Measurements from ENCODE around the gene GJB5.

DNA sequence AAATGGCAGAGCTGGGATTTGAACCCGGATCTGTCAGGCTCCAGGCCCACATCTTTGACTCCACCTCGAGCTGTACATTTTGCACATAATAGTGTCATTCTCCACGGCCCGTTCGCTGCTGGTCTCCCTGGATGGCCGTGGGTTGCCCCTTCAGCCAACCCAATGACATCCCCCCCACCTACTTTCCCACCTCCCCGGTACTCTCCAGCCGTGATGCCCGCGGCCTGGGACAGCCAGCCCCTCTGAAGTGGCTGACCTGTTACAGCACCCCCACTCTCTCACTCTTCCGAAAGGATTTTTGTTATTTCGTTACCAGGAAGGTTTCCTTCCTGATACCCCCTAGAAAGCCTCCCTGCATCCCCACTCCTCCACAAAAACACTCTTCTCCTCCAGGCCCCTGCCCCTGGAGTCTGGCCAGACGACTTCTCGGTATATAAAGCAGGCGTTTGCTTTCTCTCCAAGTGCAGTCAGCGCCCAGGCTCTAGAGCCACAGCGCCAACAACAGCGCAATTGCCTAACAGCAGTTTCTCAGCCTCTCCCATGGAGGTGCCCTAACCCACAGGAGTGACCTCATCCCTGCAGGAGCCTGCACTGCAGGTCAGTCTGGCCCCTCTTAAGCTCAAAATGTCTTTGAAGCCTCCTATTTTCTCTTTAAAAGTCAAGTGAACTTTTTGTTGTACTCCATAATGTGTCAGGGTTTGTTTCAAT, 14.5 kb upstream of the GJB5 start:
- TF ChIP-seq, protein P1, sequence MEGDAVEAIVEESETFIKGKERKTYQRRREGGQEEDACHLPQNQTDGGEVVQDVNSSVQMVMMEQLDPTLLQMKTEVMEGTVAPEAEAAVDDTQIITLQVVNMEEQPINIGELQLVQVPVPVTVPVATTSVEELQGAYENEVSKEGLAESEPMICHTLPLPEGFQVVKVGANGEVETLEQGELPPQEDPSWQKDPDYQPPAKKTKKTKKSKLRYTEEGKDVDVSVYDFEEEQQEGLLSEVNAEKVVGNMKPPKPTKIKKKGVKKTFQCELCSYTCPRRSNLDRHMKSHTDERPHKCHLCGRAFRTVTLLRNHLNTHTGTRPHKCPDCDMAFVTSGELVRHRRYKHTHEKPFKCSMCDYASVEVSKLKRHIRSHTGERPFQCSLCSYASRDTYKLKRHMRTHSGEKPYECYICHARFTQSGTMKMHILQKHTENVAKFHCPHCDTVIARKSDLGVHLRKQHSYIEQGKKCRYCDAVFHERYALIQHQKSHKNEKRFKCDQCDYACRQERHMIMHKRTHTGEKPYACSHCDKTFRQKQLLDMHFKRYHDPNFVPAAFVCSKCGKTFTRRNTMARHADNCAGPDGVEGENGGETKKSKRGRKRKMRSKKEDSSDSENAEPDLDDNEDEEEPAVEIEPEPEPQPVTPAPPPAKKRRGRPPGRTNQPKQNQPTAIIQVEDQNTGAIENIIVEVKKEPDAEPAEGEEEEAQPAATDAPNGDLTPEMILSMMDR (IDR thresholded peaks at IDR 0.05; ENCODE audit: low read depth, low read length, poor library complexity, severe bottlenecking) = no peak
- TF ChIP-seq EZH2phosphoT487 (IDR thresholded peaks at IDR 0.05; ENCODE audit: borderline replicate concordance, low read length) = no peak
